Neural cell (in vitro differentiated cells): ENCODE measurements around the gene MDM4.

Experiments
- EZH2 ChIP-seq: fragments of 200-600, 300-800 bp; shearing (Covaris generic), sonication (generic); IDR thresholded peaks from 2 replicates; pipeline ENCODE4 v1.6.1; 2014; ENCODE audit warnings: antibody characterized with exemption, low read length, borderline replicate concordance, mild to moderate bottlenecking; ENCODE audit not compliant: insufficient read depth, poor library complexity, severe bottlenecking
- TF ChIP-seq, protein P1 (sequence below): fragments of 450-650 bp; IDR thresholded peaks from 2 replicates; pipeline ENCODE4 v1.5.1; 2014; ENCODE audit warnings: antibody characterized with exemption, mild to moderate bottlenecking, moderate library complexity; ENCODE audit not compliant: poor library complexity, severe bottlenecking
- TF ChIP-seq, protein P2 (sequence below): IDR thresholded peaks from 2 replicates; pipeline ENCODE4 v1.6.1; 2012; ENCODE audit warnings: borderline replicate concordance

DNA sequence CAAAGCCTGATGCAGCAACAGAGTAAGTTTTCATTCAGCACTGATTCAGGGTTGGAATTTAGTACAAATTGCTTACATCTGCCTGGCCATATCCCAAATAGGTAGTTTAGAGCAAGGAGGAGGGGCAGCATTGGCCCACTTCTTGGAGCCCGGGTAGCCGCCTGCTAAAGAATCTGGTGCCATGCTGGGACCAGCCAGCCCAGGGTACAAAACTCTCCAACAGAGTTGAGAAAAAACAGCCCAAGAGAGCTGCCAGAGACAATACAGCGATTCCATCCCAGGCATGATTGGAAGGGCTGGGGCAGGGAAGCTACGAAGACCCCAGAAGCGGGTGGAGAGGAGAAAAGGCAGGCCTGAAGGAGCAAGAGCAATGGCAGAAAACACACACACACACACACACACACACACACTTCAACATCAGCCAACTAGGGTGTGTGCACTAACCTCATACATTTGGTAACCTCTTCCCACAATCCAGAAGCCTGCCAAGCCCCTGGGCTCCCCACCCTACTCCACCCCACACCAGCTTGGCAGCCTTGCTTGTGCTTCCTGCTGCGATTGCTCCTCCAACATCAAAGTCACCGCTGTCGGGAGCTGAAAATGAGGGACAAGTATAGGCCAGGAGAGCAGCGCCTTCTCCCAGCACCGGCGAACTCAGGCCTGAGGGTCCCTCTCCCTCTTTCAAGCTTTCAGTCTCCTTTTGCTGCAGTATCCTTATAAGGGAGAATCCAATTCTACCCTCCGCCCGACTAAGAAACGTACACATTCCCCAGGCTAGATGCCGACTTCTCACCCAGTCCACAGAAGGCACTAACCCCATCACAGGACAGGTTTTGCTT, 22.8 kb upstream of the MDM4 start:
- TF ChIP-seq, protein P1, sequence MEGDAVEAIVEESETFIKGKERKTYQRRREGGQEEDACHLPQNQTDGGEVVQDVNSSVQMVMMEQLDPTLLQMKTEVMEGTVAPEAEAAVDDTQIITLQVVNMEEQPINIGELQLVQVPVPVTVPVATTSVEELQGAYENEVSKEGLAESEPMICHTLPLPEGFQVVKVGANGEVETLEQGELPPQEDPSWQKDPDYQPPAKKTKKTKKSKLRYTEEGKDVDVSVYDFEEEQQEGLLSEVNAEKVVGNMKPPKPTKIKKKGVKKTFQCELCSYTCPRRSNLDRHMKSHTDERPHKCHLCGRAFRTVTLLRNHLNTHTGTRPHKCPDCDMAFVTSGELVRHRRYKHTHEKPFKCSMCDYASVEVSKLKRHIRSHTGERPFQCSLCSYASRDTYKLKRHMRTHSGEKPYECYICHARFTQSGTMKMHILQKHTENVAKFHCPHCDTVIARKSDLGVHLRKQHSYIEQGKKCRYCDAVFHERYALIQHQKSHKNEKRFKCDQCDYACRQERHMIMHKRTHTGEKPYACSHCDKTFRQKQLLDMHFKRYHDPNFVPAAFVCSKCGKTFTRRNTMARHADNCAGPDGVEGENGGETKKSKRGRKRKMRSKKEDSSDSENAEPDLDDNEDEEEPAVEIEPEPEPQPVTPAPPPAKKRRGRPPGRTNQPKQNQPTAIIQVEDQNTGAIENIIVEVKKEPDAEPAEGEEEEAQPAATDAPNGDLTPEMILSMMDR = no peak
- TF ChIP-seq, protein P2, sequence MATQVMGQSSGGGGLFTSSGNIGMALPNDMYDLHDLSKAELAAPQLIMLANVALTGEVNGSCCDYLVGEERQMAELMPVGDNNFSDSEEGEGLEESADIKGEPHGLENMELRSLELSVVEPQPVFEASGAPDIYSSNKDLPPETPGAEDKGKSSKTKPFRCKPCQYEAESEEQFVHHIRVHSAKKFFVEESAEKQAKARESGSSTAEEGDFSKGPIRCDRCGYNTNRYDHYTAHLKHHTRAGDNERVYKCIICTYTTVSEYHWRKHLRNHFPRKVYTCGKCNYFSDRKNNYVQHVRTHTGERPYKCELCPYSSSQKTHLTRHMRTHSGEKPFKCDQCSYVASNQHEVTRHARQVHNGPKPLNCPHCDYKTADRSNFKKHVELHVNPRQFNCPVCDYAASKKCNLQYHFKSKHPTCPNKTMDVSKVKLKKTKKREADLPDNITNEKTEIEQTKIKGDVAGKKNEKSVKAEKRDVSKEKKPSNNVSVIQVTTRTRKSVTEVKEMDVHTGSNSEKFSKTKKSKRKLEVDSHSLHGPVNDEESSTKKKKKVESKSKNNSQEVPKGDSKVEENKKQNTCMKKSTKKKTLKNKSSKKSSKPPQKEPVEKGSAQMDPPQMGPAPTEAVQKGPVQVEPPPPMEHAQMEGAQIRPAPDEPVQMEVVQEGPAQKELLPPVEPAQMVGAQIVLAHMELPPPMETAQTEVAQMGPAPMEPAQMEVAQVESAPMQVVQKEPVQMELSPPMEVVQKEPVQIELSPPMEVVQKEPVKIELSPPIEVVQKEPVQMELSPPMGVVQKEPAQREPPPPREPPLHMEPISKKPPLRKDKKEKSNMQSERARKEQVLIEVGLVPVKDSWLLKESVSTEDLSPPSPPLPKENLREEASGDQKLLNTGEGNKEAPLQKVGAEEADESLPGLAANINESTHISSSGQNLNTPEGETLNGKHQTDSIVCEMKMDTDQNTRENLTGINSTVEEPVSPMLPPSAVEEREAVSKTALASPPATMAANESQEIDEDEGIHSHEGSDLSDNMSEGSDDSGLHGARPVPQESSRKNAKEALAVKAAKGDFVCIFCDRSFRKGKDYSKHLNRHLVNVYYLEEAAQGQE = no peak
- no peak for TF ChIP-seq EZH2
